CD4-positive, alpha-beta T cell (primary cell): ENCODE data around the gene EML6. TPM values are rescaled to one million over a fixed set of nuclear protein-coding genes. Genes with fewer than 3 reads are reported as not detected.

ENCODE experiments used
- ATAC-seq: fragments of 200-7000 bp; cut with Tn5 transposase; one replicate; pipeline ENCODE4 v1.10.0; 2022; ENCODE audit warnings: mild to moderate bottlenecking; ENCODE audit not compliant: poor library complexity
- CTCF ChIA-PET: fragments of 350-600 bp; sonication (Branson Sonifier 250); formaldehyde crosslinking; loops from one replicate; lab custom pipeline; 2021; ENCODE audit warnings: antibody characterized with exemption, inconsistent platforms; lab: Charles Lee
- POLR2A ChIA-PET: fragments of 350-600 bp; sonication (Branson Sonifier 250); formaldehyde crosslinking; loops from one replicate; lab custom pipeline; 2021; ENCODE audit warnings: antibody characterized with exemption, inconsistent platforms; lab: Charles Lee
- DNase-seq, 14 experiments: peaks; one replicate each; pipeline ENCODE4 v3.0.0-alpha.2; 2013 to 2020; ENCODE audit warnings: mixed read lengths in 2 of 14
- H3K27ac ChIP-seq, 2 donors: one replicate each; pipeline versions ENCODE4 v1.5.1 to v1.7.0; 2013; ENCODE audit warnings: low read length in 2 of 2, low read depth in 1 of 2, mild to moderate bottlenecking in 1 of 2
- H3K27me3 ChIP-seq, 2 experiments: 1 replicate in 1 of 2; 2 replicates in 1 of 2; pipeline versions ENCODE4 v1.6.1 to v1.7.0; 2013; ENCODE audit warnings: low read length in 2 of 2, control low read depth in 1 of 2, mild to moderate bottlenecking in 1 of 2, moderate library complexity in 1 of 2; ENCODE audit not compliant: insufficient read depth in 2 of 2, control insufficient read depth in 1 of 2
- H3K36me3 ChIP-seq: one replicate; pipeline ENCODE4 v1.6.1; 2013; ENCODE audit warnings: low read length, control low read depth; ENCODE audit not compliant: insufficient read depth
- H3K4me1 ChIP-seq: one replicate; pipeline ENCODE4 v1.6.1; 2013; ENCODE audit warnings: low read length, control low read depth; ENCODE audit not compliant: insufficient read depth
- H3K4me3 ChIP-seq: one replicate; pipeline ENCODE4 v1.5.1; 2013; ENCODE audit warnings: mild to moderate bottlenecking, low read length, moderate library complexity
- H3K9me3 ChIP-seq, 2 experiments: 1 replicate in 1 of 2; 2 replicates in 1 of 2; pipeline versions ENCODE4 v1.6.1 to v1.7.0; 2013; ENCODE audit warnings: low read length in 2 of 2, mild to moderate bottlenecking in 2 of 2, control low read depth in 1 of 2, moderate library complexity in 1 of 2; ENCODE audit not compliant: control insufficient read depth in 1 of 2, insufficient read depth in 1 of 2
- H3K27ac Mint-ChIP-seq: one replicate; pipeline ENCODE4 v1.8.0; 2020; ENCODE audit warnings: mixed read lengths
- H3K27me3 Mint-ChIP-seq: one replicate; pipeline ENCODE4 v1.8.0; 2021; ENCODE audit warnings: mixed read lengths
- H3K36me3 Mint-ChIP-seq: one replicate; pipeline ENCODE4 v1.8.0; 2021; ENCODE audit warnings: low read depth, mixed read lengths
- H3K4me1 Mint-ChIP-seq: one replicate; pipeline ENCODE4 v1.8.0; 2021; ENCODE audit warnings: low read depth, mixed read lengths
- H3K4me3 Mint-ChIP-seq: one replicate; pipeline ENCODE4 v1.8.0; 2020; ENCODE audit warnings: mild to moderate bottlenecking, mixed read lengths
- H3K9me3 Mint-ChIP-seq: one replicate; pipeline ENCODE4 v1.8.0; 2020; ENCODE audit warnings: mixed read lengths
- intact Hi-C, 2 experiments: fragments of 100-400 bp; cut with DNase I in 1 of 2; cut with micrococcal nuclease in 1 of 2; formaldehyde crosslinking; loops; one replicate each; pipeline versions ENCODE4 v1.15.1 to v1.9.0; 2023 to 2025; cut with DNase I, micrococcal nuclease
- total RNA-seq, 174 experiments: library from RNA in 2 of 174; stranded (reverse) in 2 of 174; gene quantifications; one replicate each; pipeline ENCODE4 v1.2.3 and lab custom pipeline; 2021 to 2026
- TF ChIP-seq, protein P1 (sequence below): fragments of 200-600 bp; IDR thresholded peaks from one replicate; pipeline ENCODE4 v1.8.0; 2022; ENCODE audit warnings: antibody characterized with exemption, mild to moderate bottlenecking

Gene EML6
- total RNA-seq, 2 experiments from 2014 or later = 0.22 to 0.34 TPM

DNA sequence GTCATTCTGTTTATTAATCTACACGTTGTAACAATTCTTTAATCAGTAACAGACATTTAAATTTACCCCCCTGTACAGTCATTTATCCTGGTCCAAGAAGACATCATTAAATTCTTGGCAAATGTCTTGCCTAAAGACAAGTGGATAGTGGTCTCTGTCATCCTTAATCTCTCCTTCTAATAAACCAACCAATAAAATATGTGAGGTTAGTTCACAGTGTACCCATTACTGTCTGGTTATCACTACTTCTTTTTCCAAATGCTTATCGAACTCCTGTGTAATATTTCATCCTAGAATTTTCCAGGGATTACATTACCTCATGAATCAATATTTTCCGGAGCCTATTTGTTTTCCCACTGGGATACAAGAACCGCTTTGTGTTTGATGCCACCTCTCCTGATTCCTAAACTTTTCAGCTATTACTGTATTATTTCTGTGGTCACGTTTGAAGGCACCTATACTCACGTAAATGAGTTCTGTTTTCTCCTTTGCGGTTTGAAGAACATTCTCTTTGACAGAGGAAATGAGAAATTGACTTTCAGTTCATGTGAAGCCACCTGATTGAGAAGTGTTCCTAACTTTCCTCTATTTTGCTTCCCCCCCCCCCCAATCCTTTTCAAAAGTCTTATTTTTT is 195.3 kb downstream of the EML6 start:
- TF ChIP-seq, protein P1, sequence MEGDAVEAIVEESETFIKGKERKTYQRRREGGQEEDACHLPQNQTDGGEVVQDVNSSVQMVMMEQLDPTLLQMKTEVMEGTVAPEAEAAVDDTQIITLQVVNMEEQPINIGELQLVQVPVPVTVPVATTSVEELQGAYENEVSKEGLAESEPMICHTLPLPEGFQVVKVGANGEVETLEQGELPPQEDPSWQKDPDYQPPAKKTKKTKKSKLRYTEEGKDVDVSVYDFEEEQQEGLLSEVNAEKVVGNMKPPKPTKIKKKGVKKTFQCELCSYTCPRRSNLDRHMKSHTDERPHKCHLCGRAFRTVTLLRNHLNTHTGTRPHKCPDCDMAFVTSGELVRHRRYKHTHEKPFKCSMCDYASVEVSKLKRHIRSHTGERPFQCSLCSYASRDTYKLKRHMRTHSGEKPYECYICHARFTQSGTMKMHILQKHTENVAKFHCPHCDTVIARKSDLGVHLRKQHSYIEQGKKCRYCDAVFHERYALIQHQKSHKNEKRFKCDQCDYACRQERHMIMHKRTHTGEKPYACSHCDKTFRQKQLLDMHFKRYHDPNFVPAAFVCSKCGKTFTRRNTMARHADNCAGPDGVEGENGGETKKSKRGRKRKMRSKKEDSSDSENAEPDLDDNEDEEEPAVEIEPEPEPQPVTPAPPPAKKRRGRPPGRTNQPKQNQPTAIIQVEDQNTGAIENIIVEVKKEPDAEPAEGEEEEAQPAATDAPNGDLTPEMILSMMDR = no peak
- CTCF ChIA-PET = no interaction called here
- H3K9me3 ChIP-seq = no peaks in the 10 kb centered on the region
- no peaks in the 10 kb centered on the region for H3K36me3 ChIP-seq
- Mint-ChIP-seq H3K27ac (no peak overlapping the region), H3K4me3 (no peak overlapping the region), H3K9me3 (no peaks in the 10 kb centered on the region), H3K27me3 (peaks cover 5% of the 10 kb centered on the region), H3K36me3 (no peaks in the 10 kb centered on the region), H3K4me1 (no peaks in the 10 kb centered on the region)
- no peaks in the 10 kb centered on the region for H3K4me1 ChIP-seq
- H3K27me3 ChIP-seq = no peaks in the 10 kb centered on the region
- DNase-seq (no peak), ATAC-seq (no peak)
- no peak overlapping the region for H3K27ac ChIP-seq
- POLR2A ChIA-PET = no interaction called here
- H3K4me3 ChIP-seq = no peak overlapping the region
- intact Hi-C loops = no loop called here

DNA sequence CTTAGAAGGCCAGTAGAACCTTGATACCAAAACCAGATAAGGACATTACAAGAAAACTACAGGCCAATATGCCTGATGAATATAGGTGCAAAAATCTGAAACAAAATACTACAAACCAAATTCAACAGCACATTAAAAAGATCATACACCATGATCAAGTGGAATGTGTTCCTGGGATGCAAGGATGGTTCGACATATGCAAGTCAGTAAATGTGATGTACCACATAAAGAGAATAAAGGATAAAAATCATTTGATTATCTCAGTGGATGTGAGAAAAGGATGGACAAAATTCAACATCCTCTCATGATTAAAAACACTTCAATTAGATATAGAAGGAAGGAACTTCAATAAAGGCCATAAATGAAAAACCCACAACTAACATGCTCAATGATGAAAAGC is 197.2 kb downstream of the EML6 start:
- Histone ChIP-seq H3K4me1 (no peaks in the 10 kb centered on the region), H3K4me3 (no peak overlapping the region), H3K27ac (no peak overlapping the region), H3K27me3 (no peaks in the 10 kb centered on the region), H3K36me3 (no peaks in the 10 kb centered on the region), H3K9me3 (no peaks in the 10 kb centered on the region)
- Mint-ChIP-seq H3K4me1 (no peaks in the 10 kb centered on the region), H3K9me3 (no peaks in the 10 kb centered on the region), H3K27me3 (peaks cover 12% of the 10 kb centered on the region), H3K4me3 (no peak overlapping the region), H3K27ac (no peak overlapping the region), H3K36me3 (no peaks in the 10 kb centered on the region)
- DNase-seq = no peak
- TF ChIP-seq, protein P1 = no peak
- ChIA-PET POLR2A (no interaction called here), CTCF (no interaction called here)
- intact Hi-C loops = no loop called here
- ATAC-seq = no peak

DNA sequence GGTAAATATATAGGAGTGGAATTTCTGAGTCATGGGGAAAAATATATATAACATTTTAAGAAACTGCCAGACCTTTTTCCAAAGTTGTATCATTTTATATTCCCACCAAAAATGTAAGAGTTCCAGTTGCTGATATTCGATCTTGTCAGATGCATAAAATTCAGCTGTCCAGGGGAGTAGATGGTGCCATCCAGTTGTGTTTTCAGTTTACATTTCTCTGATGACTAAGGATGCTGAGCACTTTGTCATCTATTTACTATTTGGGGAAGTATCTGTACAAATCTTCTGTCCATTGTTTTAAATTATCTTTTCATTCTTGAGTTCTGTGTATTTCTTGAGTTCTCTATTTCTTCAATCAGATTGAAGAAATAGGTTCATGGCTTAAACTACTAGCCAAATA is 200.7 kb downstream of the EML6 start:
- no peaks in the 10 kb centered on the region for H3K36me3 ChIP-seq
- Mint-ChIP-seq H3K4me1 (no peaks in the 10 kb centered on the region), H3K4me3 (no peak overlapping the region), H3K9me3 (no peaks in the 10 kb centered on the region), H3K27me3 (peaks cover 19% of the 10 kb centered on the region), H3K27ac (no peak overlapping the region), H3K36me3 (no peaks in the 10 kb centered on the region)
- peaks cover 0 to 4% of the 10 kb centered on the region in 2 experiments for H3K9me3 ChIP-seq
- DNase-seq = no peak
- POLR2A ChIA-PET = no interaction called here
- ATAC-seq = no peak
- CTCF ChIA-PET = no interaction called here
- no peaks in the 10 kb centered on the region for H3K27me3 ChIP-seq
- no peak overlapping the region for H3K27ac ChIP-seq
- TF ChIP-seq, protein P1 = no peak
- H3K4me1 ChIP-seq = no peaks in the 10 kb centered on the region
- intact Hi-C loops = no loop called here
- no peak overlapping the region for H3K4me3 ChIP-seq
